GM12878 (cell line): Measurements from ENCODE around the gene SEMG1. TPM values are rescaled to one million over a fixed set of nuclear protein-coding genes. Genes with fewer than 3 reads are reported as not detected.

Source experiments
- ATAC-seq: fragments of 200-7000 bp; cut with Tn5 transposase; 3 replicates; pipeline ENCODE4 v1.9.1; 2020; ENCODE audit warnings: mild to moderate bottlenecking, moderate library complexity
- BruUV-seq: library from RNA; stranded (reverse); fragments of 400-500 nt; replicated peaks from 2 replicates; lab custom pipeline; 2021; lab: Mats Ljungman, UMichigan
- CTCF ChIA-PET: fragments of 300-600 bp; sonication (Branson Sonifier 250); formaldehyde crosslinking; extraction: SDS; loops from one replicate; lab custom pipeline; 2021; ENCODE audit warnings: inconsistent platforms; lab: Yijun Ruan, JAX
- POLR2A ChIA-PET: fragments of 350-600 bp; formaldehyde crosslinking; extraction: SDS; loops from one replicate; lab custom pipeline; 2021; ENCODE audit warnings: inconsistent platforms; lab: Charles Lee
- RAD21 ChIA-PET: fragments of 300-600 bp; sonication (Branson Sonifier 250); formaldehyde crosslinking; loops from one replicate; lab custom pipeline; 2023; ENCODE audit warnings: antibody characterized with exemption; ENCODE audit not compliant: unreplicated experiment; lab: Charles Lee
- SMC1A ChIA-PET: fragments of 300-600 bp; sonication (Branson Sonifier 250); formaldehyde crosslinking; loops from one replicate; lab custom pipeline; 2023; ENCODE audit not compliant: unreplicated experiment, uncharacterized antibody; lab: Charles Lee
- DNase-seq: peaks from one replicate; pipeline ENCODE4 v3.0.0-alpha.2; 2011; ENCODE audit warnings: low read depth, low spot score
- FAIRE-seq: peaks from 3 replicates; lab custom pipeline; 2011; peaks lifted over from hg19 to GRCh38; lab: Jason Lieb, UNC
- H2AFZ ChIP-seq: 2 replicates; pipeline ENCODE4 v1.6.0; 2011; ENCODE audit warnings: low read depth, low read length, control low read depth; ENCODE audit not compliant: control insufficient read depth
- H3K27ac ChIP-seq: 2 replicates; pipeline ENCODE4 v1.5.1; 2011; ENCODE audit warnings: control low read depth; ENCODE audit not compliant: control insufficient read depth, insufficient read depth
- H3K27me3 ChIP-seq, 2 experiments: replicated peaks in 1 of 2; 2 replicates each; pipeline versions ENCODE4 v1.6.0 to v1.6.1; 2011; ENCODE audit warnings: low read length in 1 of 2; ENCODE audit not compliant: control insufficient read depth in 2 of 2, insufficient read depth in 2 of 2
- H3K36me3 ChIP-seq, 2 experiments: 2 replicates each; pipeline ENCODE4 v1.5.1; 2011; ENCODE audit warnings: low read length in 1 of 2; ENCODE audit not compliant: control insufficient read depth in 2 of 2, insufficient read depth in 2 of 2
- H3K4me1 ChIP-seq: 2 replicates; pipeline ENCODE4 v1.6.1; 2011; ENCODE audit warnings: mild to moderate bottlenecking, low read length, moderate library complexity, mixed read lengths; ENCODE audit not compliant: control insufficient read depth, insufficient read depth
- H3K4me2 ChIP-seq: 2 replicates; pipeline ENCODE4 v1.6.0; 2011; ENCODE audit warnings: control low read depth; ENCODE audit not compliant: control insufficient read depth, insufficient read depth
- H3K4me3 ChIP-seq: fragments of 200-600 bp; sonication (generic); 2 replicates; pipeline ENCODE4 v1.5.1; 2016
- H3K79me2 ChIP-seq: 2 replicates; pipeline ENCODE4 v1.6.0; 2011; ENCODE audit warnings: low read length; ENCODE audit not compliant: control insufficient read depth, insufficient read depth
- H3K9ac ChIP-seq: 2 replicates; pipeline ENCODE4 v1.8.0; 2011; ENCODE audit warnings: low read length, control low read depth, mixed read lengths; ENCODE audit not compliant: control insufficient read depth, insufficient read depth
- H3K9me3 ChIP-seq: replicated peaks from 3 replicates; pipeline ENCODE4 v1.5.1; 2011; ENCODE audit warnings: mild to moderate bottlenecking, low read length; ENCODE audit not compliant: control insufficient read depth, insufficient read depth
- H4K20me1 ChIP-seq: 2 replicates; pipeline ENCODE4 v1.6.0; 2011; ENCODE audit not compliant: control insufficient read depth, insufficient read depth
- ATF7 ChIP-seq: fragments of 450-650 bp; IDR thresholded peaks from 2 replicates; pipeline ENCODE4 v1.6.1; 2016; ENCODE audit warnings: low read depth, mild to moderate bottlenecking
- CBX5 ChIP-seq: sonication (generic); IDR thresholded peaks from 2 replicates; pipeline ENCODE4 v1.6.1; 2016; ENCODE audit warnings: low read depth, moderate library complexity, mild to moderate bottlenecking, inconsistent platforms
- DPF2 ChIP-seq: fragments of 450-650 bp; IDR thresholded peaks from 2 replicates; pipeline ENCODE4 v1.6.1; 2017; ENCODE audit warnings: mild to moderate bottlenecking
- ESRRA ChIP-seq: IDR thresholded peaks from 2 replicates; pipeline ENCODE4 v1.6.1; 2012; ENCODE audit warnings: mild to moderate bottlenecking, low read length, improper control_type of control experiment
- POU2F2 ChIP-seq: IDR thresholded peaks from 3 replicates; pipeline ENCODE4 v1.6.1; 2011; ENCODE audit warnings: low read depth, mild to moderate bottlenecking, low read length, borderline replicate concordance
- RUNX3 ChIP-seq: IDR thresholded peaks from 2 replicates; pipeline ENCODE4 v1.6.1; 2012; ENCODE audit warnings: low read length, inconsistent platforms
- ZNF207 ChIP-seq: fragments of 450-650 bp; IDR thresholded peaks from 2 replicates; pipeline ENCODE4 v1.6.1; 2014; ENCODE audit warnings: antibody characterized with exemption, mild to moderate bottlenecking, borderline replicate concordance
- ZNF217 ChIP-seq: fragments of 450-650 bp; IDR thresholded peaks from 2 replicates; pipeline ENCODE4 v1.6.1; 2017; ENCODE audit warnings: antibody characterized with exemption, mild to moderate bottlenecking
- WGBS: methylation state at CpG from one replicate; pipeline ENCODE4 v1.1.6; 2016; ENCODE audit warnings: low lambda C conversion rate; ENCODE audit not compliant: insufficient replicate concordance, insufficient coverage; ENCODE audit errors: missing lambda C conversion rate; 5-methylcytosine and 5-hydroxymethylcytosine counted together
- in situ Hi-C: fragments of 300-500 bp; cut with MboI; formaldehyde crosslinking; loops from 9 replicates; pipeline ENCODE4 v1.14.3; 2018; ENCODE audit warnings: mixed read lengths
- intact Hi-C: fragments of 100-400 bp; cut with micrococcal nuclease; formaldehyde crosslinking; loops from one replicate; pipeline ENCODE4 v1.14.2; 2022; ENCODE audit not compliant: unreplicated experiment
- polyA plus RNA-seq, 11 experiments: library from polyadenylated mRNA; depleted of rRNA in 4 of 11; unstranded in 6 of 11; stranded (reverse) in 5 of 11; fragments of >200 nt; fragmentation: Nextera tagmentation in 4 of 11; fragmentation: Illumina TruSeq in 1 of 11; extraction: Ambion mirVana in 4 of 11; extraction: Trizol in 1 of 11; gene quantifications; 1 replicate in 1 of 11; 2 replicates in 10 of 11; pipeline versions ENCODE4 v1.2.1 to v1.2.3, GENCODE V29; 2011 to 2016; ENCODE audit warnings: inconsistent platforms in 2 of 11, missing spikeins in 2 of 11, low read depth in 1 of 11
- total RNA-seq, 4 experiments: library from RNA; depleted of rRNA in 3 of 4; stranded (reverse); fragments of >200 nt in 3 of 4; fragmentation: Illumina TruSeq in 1 of 4; extraction: Trizol in 1 of 4; gene quantifications; 2 replicates each; pipeline versions ENCODE4 v1.2.1 to v1.2.3, GENCODE V29; 2013 to 2021
- TF ChIP-seq, protein P1 (sequence below): IDR thresholded peaks from 2 replicates; pipeline ENCODE4 v1.6.1; 2011; ENCODE audit warnings: low read depth, low read length, improper control_type of control experiment, borderline replicate concordance
- TF ChIP-seq, protein P2 (sequence below): fragments of 450-650 bp; formaldehyde crosslinking; IDR thresholded peaks from 2 replicates; pipeline ENCODE4 v1.5.0; 2022; ENCODE audit warnings: mild to moderate bottlenecking, missing genetic modification characterization
- TF ChIP-seq, protein P3 (sequence below): IDR thresholded peaks from 2 replicates; pipeline ENCODE4 v1.6.1; 2011; ENCODE audit warnings: mild to moderate bottlenecking, low read depth, low read length, moderate library complexity; ENCODE audit not compliant: insufficient replicate concordance
- TF ChIP-seq, protein P4 (sequence below): IDR thresholded peaks from 2 replicates; pipeline ENCODE4 v1.6.1; 2011; ENCODE audit warnings: borderline replicate concordance, low read depth, mild to moderate bottlenecking, moderate library complexity, low read length; ENCODE audit not compliant: insufficient read depth, poor library complexity, severe bottlenecking

Gene SEMG1
- total and polyA plus RNA-seq, 10 of the 15 experiments (the other 5 are each of a cell fraction or from before 2014, with no cell fraction given), result not detected

DNA sequence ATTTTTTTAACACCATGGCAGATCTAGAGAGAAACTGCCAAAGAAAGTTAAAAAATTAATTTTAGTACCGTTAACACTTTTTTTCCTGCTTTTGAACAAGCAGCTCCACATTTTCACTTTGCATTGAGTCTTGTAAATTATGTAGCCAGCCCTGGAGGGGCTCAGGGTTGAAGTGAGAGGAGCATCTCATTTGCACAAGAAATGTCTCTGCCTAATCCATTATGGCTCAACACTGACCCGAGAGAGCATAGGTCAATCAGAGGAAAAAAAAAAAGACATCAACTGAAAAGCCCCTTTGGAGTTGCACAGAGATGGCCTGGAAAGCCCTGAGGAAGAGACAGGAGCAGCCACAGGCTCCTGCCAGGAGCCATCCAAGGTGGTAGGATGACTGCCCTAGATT is 51.8 kb downstream of the SEMG1 start:
- no peak overlapping the region for H3K4me2 ChIP-seq
- no peak for ATAC-seq
- ChIA-PET RAD21 (no interaction called here), SMC1A (no interaction called here), POLR2A (no interaction called here), CTCF (interaction anchor here (0.6 to 1.2 kb wide), 3 partner anchors 10 to 1612 kb away, joined by 3 read pairs; no protein-coding TSS in a partner anchor)
- no peaks in the 10 kb centered on the region for H3K9me3 ChIP-seq
- H2AFZ ChIP-seq, result no peak overlapping the region
- WGBS, result 0% methylated on average over 2 of the region's 2 CpGs
- H3K27me3 ChIP-seq, result peaks cover 1 to 3% of the 10 kb centered on the region in 2 experiments
- H4K20me1 ChIP-seq, result no peaks in the 10 kb centered on the region
- H3K36me3 ChIP-seq, result no peaks in the 10 kb centered on the region
- FAIRE-seq, result no peak
- H3K27ac ChIP-seq, result no peak overlapping the region
- no TSS peak for BruUV-seq
- no peaks in the 10 kb centered on the region for H3K79me2 ChIP-seq
- intact Hi-C loops (no loop called here), in situ Hi-C loops (no loop called here)
- H3K9ac ChIP-seq, result no peak overlapping the region
- H3K4me3 ChIP-seq, result no peak overlapping the region
- peaks cover 4% of the 10 kb centered on the region for H3K4me1 ChIP-seq
- TF ChIP-seq DPF2 (no peak), CBX5 (no peak), ZNF217 (no peak), ESRRA (no peak), POU2F2 (no peak), ATF7 (no peak), ZNF207 (no peak), RUNX3 (no peak)
- TF ChIP-seq, protein P1, sequence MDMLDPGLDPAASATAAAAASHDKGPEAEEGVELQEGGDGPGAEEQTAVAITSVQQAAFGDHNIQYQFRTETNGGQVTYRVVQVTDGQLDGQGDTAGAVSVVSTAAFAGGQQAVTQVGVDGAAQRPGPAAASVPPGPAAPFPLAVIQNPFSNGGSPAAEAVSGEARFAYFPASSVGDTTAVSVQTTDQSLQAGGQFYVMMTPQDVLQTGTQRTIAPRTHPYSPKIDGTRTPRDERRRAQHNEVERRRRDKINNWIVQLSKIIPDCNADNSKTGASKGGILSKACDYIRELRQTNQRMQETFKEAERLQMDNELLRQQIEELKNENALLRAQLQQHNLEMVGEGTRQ, result no peak
- TF ChIP-seq, protein P2, sequence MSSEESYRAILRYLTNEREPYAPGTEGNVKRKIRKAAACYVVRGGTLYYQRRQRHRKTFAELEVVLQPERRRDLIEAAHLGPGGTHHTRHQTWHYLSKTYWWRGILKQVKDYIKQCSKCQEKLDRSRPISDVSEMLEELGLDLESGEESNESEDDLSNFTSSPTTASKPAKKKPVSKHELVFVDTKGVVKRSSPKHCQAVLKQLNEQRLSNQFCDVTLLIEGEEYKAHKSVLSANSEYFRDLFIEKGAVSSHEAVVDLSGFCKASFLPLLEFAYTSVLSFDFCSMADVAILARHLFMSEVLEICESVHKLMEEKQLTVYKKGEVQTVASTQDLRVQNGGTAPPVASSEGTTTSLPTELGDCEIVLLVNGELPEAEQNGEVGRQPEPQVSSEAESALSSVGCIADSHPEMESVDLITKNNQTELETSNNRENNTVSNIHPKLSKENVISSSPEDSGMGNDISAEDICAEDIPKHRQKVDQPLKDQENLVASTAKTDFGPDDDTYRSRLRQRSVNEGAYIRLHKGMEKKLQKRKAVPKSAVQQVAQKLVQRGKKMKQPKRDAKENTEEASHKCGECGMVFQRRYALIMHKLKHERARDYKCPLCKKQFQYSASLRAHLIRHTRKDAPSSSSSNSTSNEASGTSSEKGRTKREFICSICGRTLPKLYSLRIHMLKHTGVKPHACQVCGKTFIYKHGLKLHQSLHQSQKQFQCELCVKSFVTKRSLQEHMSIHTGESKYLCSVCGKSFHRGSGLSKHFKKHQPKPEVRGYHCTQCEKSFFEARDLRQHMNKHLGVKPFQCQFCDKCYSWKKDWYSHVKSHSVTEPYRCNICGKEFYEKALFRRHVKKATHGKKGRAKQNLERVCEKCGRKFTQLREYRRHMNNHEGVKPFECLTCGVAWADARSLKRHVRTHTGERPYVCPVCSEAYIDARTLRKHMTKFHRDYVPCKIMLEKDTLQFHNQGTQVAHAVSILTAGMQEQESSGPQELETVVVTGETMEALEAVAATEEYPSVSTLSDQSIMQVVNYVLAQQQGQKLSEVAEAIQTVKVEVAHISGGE (CRISPR knock-in tag), result no peak
- TF ChIP-seq, protein P3, sequence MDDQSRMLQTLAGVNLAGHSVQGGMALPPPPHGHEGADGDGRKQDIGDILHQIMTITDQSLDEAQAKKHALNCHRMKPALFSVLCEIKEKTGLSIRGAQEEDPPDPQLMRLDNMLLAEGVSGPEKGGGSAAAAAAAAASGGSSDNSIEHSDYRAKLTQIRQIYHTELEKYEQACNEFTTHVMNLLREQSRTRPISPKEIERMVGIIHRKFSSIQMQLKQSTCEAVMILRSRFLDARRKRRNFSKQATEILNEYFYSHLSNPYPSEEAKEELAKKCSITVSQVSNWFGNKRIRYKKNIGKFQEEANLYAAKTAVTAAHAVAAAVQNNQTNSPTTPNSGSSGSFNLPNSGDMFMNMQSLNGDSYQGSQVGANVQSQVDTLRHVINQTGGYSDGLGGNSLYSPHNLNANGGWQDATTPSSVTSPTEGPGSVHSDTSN, result no peak
- TF ChIP-seq, protein P4, sequence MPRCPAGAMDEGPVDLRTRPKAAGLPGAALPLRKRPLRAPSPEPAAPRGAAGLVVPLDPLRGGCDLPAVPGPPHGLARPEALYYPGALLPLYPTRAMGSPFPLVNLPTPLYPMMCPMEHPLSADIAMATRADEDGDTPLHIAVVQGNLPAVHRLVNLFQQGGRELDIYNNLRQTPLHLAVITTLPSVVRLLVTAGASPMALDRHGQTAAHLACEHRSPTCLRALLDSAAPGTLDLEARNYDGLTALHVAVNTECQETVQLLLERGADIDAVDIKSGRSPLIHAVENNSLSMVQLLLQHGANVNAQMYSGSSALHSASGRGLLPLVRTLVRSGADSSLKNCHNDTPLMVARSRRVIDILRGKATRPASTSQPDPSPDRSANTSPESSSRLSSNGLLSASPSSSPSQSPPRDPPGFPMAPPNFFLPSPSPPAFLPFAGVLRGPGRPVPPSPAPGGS, result no peak
- DNase-seq, result no peak
